HG03432 (cell line): ENCODE measurements around the gene PTCD3.

Experiments
- ATAC-seq: cut with Tn5 transposase; IDR thresholded peaks from one replicate; pipeline ENCODE4 v1.9.1; 2021; ENCODE audit warnings: mild to moderate bottlenecking, moderate library complexity; ENCODE audit not compliant: unreplicated experiment

PTCD3 gene

DNA sequence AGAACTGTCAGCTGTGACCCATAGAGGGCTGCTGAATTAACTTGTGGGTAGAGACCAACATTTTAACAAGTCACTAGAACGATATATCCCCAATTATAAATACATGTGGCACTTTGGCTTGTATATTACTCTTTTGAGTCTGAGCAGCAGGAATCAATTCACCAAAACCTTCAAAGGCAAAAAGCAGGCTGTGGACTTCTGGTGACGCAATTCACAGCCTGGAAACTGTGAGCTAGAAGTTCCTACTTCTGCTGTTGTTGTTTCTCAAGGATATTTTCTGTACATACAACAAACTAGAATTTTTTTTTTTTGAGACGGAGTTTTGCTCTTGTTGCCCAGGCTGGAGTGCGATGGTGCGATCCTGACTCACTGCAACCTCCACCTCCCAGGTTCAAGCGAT, 37.3 kb downstream of the PTCD3 start:
- ATAC-seq: no peak

DNA sequence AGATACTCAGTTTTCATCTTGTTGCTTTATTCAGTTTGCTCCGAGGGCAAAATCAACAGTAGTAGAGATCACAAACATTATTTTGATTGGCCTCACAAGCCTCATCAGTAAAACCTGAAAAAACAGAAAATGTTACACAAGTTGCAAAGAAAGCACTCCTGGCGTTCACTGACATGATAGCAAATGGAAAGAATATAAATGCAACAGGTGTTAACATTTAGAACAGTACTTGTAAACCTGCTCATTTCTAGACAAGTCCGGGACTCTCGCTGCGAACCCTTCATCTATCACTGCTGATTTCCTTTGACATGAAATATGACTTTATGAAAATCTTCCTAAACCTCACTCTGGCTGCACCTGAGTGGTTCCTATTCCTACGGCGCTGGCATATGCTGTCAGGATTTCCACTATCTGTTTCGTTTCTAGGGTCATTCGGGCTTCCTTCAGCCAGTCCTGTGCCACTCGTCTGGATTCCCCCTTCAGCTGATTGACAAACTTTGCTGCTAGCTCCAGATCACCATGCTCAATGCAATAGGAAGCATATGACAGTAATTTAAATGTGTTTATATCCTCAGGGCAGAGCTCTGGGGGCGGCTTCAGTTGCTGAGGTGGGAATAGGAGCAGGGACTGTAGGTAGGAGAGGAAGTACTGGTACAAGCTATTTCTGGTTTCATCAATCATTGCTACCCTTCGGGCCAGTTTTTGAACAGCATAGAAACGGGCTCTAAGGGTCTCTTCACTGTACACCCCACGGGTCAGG, 38.1 kb downstream of the PTCD3 start:
- no peak for ATAC-seq

DNA sequence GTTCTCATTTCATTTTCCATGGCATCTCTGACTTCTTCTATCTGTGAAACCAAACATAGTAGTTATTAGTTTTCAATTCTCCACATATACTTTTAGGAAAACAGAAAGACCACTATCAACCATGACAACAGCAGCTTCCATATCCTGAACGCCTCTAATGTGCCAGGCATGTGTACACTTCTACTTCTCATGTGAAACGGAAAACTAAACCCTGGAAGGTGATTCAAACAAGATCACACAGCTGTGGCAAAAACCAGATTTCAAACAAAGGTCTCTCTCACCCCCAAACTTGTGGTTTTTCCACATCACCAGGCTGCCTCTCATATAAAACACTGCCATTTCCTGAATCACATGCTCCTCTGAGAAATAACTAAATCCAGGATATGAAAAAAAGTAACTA, 41.8 kb downstream of the PTCD3 start:
- no peak for ATAC-seq

DNA sequence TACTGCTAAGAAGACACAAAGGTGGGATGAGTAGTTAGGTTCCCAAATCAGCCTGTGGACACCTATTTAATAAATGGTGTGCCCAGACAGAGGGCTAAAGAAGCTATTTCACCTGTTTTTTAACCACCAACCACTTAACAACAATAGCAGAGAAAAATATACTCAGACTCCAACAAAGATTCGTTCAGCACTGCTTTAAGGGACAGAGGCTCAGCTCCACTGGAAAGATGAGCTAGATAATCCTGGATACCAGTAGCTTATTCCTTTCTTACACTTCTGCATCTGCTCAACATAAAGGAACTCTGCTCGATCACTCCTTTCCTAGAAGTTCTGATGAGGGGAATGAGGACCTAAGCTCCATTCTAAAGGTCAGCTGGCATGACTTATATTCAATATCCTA, 44.5 kb downstream of the PTCD3 start:
- ATAC-seq: no peak

DNA sequence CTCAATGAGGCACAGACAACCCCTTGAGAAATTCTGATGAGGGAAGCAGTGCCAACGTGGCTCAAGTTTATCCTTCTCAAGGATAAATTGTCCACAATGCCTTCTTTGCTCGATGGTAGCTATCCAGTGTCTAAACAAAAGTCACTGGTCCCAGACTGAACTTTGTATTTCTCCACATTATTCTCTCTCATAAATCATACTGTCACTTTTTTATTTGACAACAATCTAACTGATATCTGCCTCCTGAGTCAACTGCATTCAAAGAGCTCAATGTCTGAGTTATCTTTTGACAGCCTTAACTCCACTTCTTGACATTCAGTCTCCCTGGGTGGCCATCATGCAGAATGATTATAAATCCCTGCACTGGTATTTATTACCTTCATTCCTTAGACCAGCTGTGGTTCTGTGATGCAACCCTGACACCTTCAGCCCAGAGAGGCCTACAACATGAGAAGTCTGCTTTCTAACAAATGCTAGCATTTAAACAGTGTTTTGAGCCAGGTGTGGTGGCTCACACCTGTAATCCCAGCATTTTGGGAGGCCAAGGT, 51.0 kb downstream of the PTCD3 start:
- no peak for ATAC-seq

DNA sequence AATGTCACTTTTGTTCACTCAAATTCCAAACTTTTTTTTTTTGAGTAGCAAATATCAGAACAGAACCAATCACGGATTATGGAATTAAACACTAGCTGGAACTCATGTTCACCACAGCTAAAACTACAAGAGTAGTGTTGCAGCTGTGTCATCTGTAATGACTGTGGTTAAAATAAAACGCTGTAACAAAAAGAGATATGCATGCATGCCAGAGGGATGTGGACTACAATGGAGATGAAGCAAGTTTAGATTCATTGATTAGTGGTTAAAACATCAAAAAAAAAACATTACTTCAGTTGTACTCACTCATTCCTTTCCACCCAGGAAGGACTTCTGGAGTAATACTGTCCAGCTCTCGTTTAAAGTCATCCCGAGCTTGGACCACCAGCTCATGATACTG, 52.3 kb downstream of the PTCD3 start:
- no peak for ATAC-seq

DNA sequence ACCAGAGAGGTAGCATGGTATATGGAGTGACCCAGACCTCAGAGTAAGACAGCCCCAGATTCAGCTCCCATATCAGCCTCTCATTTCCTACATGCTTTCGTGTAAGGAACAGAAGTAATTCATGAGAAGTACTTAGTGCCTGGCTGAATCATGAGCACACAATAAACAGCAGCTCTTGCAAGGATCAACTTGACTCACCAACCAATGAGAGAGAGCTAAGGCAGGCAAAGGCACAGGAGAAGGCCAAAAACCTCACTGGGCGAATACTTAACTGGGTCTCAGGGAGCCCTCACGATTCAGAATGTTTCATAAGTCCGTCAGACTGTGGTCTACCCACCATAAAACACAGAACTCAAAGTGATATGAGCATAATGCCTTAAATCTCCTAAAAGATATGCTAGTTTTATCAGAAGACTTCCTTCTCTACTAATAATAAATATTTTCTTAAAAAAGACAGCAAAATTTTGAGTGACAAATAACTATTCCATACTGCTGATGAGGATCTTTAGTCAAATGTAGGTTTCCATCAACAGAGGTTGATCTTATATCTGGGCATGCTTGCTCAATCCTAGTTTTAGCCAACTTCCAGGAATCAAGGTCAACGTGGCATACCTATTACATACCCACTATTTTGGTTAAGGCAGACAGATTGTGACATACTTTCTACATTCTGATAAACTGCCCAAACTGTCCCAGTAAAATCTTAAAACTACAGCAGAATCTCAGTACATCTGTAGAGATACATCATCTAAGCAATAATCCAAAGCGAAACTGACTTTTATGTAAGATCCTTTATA, 54.3 kb downstream of the PTCD3 start:
- ATAC-seq: no peak

DNA sequence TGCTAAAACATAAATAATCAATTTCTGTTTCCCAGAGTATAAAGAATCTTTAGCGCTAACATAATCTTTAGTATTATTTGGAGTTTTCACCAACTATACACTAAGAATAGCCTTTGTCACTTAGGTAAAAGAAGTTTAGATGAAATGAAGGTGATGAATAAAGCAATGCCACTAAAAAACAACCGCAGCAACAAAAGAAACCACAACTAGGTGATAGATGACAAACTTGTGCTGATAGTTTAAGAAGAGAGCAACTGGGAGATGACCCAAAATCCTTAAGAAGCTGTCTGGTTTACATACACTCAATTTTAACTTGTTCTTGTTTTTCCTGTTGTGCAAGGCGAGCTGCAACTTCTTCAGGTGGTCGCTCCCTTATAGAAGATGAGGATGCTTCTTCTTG, 64.4 kb downstream of the PTCD3 start:
- ATAC-seq: no peak

DNA sequence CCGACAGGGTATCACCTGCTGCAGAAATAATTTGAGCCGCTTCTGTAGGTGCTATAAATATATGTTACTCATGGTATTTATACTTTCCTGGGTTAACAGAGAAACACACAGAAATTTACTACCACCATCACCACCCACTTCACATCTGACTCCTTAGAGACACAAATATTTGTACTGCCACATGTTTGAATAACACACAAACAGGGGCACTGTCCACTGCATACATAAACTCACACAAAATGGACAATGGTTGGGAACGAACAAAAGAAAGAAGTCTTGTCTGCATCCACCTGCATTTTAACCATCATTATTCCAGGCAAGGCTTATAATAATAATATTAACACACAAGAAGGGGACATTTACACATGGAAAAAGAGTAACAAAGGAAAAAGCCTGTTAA, 65.3 kb downstream of the PTCD3 start:
- ATAC-seq: no peak

DNA sequence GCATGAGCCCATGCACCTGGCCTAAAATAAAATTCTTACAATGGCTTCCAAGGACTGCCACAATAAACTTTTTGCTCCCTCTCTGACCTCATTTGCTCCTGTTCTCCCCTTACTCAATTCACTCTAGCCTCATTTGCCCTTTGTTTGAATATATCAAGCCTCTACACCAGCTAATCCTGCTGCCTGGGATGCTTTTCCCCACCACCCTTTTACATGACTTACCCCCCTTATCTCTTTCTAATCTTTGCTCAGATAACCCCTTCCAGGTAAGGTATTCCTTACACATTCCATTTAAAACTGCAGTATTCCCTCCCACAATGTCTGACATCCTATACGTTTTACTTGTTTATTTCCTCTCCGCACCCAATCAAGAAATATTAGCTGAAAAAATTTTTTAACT, 66.6 kb downstream of the PTCD3 start:
- no peak for ATAC-seq

DNA sequence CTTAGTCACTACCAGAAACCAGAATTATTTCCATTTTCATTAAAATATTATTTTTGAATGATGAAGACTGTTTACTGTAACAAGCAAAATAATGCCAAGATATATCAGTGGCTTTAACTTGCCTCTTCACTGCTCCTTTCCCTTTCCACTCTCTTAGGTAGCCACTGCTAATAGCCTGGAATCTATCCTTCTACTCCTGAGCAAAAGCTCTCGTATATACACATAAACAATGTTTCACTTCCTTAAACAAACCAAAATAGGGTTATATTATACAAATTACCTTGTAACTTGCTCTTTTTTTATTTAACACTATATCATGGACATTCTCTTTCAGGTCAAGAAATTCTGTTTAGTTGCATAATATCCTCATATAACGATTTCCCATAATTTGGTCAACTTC, 68.4 kb downstream of the PTCD3 start:
- ATAC-seq: no peak

DNA sequence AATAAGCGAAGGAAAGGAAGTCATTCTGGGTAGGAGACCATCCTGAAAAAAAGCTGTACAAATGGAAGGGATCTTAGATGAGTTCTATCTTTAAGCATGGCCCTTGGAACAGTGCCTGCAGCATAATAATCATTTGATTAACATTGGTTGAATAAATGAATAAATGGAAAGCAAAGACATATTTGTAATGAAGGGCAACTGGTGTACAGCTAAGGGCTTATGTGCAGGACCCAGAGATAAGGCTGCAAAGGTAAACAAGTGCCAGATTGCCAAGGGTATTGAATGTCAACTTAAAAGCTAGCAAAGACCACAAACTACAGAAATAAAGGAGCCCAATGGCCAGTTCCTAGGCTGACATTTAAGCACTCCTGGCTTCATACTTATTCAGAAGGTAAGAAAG, 69.8 kb downstream of the PTCD3 start:
- no peak for ATAC-seq

DNA sequence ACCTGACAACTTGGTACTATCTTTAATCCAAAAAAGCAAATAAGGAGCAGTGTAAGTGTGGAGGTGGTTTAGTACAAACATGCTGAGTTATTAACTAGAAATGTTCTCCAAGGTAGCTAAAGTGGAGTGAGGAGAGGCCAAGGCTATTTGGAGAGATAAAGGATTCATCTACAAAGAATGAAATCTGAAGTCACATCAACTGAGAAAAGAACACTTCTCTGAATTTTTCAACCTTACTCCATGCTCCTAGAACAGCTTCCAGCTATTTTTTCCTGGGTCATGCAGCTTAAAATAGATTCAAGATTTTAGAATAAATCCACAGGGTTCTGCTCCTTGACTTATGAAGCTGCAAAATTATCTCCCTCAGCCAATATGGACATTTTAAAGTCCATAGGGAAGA, 70.6 kb downstream of the PTCD3 start:
- no peak for ATAC-seq

DNA sequence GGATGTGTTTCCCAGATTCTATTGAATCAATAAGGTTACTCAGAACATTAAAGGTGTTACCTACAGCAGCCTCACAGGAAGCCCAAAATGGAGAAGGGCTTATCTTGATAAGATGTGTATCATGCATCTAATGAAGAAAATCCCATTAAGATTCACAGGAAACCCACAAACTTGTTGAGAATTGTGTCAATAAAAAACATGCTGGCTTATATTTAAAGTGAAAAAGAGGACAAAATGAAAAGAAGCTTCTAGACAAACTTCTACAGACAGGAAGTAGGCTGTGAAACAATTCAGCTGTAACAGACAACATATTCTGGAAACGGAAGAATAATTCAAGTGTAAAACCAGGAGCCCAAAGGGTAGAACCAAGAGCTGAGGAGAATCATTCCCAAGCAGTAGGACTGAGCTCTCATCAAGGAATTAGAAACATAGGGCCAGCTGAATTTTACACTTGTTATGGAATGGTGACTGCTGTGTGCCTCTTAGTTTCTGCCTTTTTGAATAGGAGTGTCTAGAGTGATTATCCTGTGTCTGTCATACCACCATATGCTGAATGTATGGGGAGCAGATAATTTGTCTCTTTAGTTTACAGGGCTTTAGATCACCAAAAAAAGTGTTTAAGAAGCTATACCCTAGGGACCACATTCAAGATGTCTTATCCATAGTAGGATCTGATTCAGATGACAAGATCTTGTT, 79.6 kb downstream of the PTCD3 start:
- peak; percentile 43 for ATAC-seq

DNA sequence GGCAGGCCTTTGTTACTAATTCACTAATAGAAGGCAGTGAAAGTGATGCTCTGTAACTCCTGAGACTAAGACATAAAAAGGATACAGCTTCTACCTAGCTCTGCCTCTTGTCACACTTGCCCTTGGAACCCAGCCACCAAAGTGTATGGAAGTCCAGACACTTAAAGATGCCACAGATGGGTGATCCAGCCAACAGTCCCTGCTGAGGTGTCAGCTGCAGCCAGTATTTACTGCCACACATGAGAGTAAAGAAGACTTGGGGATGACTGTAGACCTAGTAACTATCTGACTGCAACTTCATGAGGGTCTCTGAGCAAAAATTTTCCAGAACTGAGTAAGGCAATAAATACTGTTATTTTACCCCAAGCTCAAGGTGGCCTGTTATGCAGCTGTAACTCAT, 80.4 kb downstream of the PTCD3 start:
- ATAC-seq: peak; percentile 34

DNA sequence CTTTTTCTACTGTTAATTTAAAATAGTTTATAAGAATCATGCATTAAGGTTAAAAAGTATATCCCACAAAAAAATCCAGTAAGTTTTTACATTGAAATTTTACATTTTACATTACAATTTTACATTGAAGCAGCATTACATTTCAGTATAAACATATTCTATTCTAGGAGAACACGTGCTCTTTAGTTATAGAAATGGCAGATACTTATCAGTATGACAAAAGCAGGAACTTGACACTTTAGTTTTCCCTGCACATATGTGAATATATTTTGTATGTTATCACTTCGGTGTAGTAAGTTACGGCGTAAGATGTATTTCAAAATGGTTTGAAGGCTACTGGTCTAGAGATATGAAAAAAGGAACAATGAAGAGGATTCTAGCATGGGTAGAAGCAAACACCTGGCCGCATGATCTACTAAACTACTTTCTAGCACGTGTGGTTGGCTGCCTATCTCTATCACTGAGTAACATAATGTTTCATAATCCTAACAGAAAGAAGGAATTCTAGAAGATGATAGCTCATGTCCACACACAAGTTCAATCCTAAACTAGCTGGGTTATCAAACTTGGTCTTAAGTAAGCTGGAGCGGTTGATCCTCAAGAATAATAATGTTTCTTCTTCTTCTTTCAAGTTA, 83.9 kb downstream of the PTCD3 start:
- ATAC-seq: no peak
